Gastrocnemius medialis (tissue), 4 donors: ENCODE measurements around the gene ZDHHC14. TPM values are rescaled to one million over a fixed set of nuclear protein-coding genes. Genes with fewer than 3 reads are reported as not detected.

ENCODE experiments used
- ATAC-seq, 2 donors: fragments of 150-250 bp; one replicate each; pipeline ENCODE4 v1.9.1; 2016
- DNase-seq, 2 donors: peaks; one replicate each; pipeline ENCODE4 v3.0.0-alpha.2; 2019
- H3K27ac ChIP-seq, 4 donors: fragments of 200-600 bp; sonication (generic); 1 replicate in 1 of 4; 2 replicates in 3 of 4; pipeline ENCODE4 v1.5.1; 2016 to 2018; ENCODE audit warnings: mild to moderate bottlenecking in 2 of 4, moderate library complexity in 1 of 4
- H3K27me3 ChIP-seq, 3 donors: fragments of 200-600 bp; sonication (generic) in 2 of 3; 1 replicate in 1 of 3; 2 replicates in 2 of 3; pipeline versions ENCODE4 v1.5.1 to v1.6.0; 2016 to 2019; ENCODE audit warnings: mild to moderate bottlenecking in 1 of 3, moderate library complexity in 1 of 3
- H3K36me3 ChIP-seq, 2 donors: fragments of 200-600 bp; sonication (generic) in 1 of 2; one replicate each; pipeline ENCODE4 v1.5.1; 2017 to 2018
- H3K4me1 ChIP-seq, 2 donors: fragments of 200-600 bp; sonication (generic) in 1 of 2; one replicate each; pipeline ENCODE4 v1.5.1; 2016 to 2017; ENCODE audit warnings: mild to moderate bottlenecking in 2 of 2
- H3K4me3 ChIP-seq, 4 donors: fragments of 200-600 bp; sonication (generic) in 3 of 4; 1 replicate in 1 of 4; 2 replicates in 3 of 4; pipeline ENCODE4 v1.5.1; 2016 to 2019; ENCODE audit warnings: mild to moderate bottlenecking in 2 of 4
- H3K9me3 ChIP-seq, 3 donors: fragments of 200-600 bp; sonication (generic) in 2 of 3; 1 replicate in 1 of 3; 2 replicates in 2 of 3; pipeline ENCODE4 v1.5.1; 2016 to 2019
- POLR2A ChIP-seq, 2 donors: fragments of 450-650 bp; IDR thresholded peaks; one replicate each; pipeline ENCODE4 v1.6.1; 2017; ENCODE audit warnings: antibody characterized with exemption in 2 of 2, mild to moderate bottlenecking in 2 of 2, moderate library complexity in 2 of 2
- in situ Hi-C, 4 donors: fragments of 200-750 bp; cut with MboI; loops; one replicate each; pipeline versions ENCODE4 v1.15.0 to v1.8.0; 2017; ENCODE audit warnings: low sequenced_read_pairs in 4 of 4
- intact Hi-C: fragments of 100-400 bp; cut with DNase I; formaldehyde crosslinking; loops from one replicate; pipeline ENCODE4 v1.15.1; 2023; ENCODE audit warnings: low total_unique reads
- total RNA-seq, 4 donors: library from RNA; depleted of rRNA; stranded (reverse); fragments of >200 nt; gene quantifications; one replicate each; pipeline versions ENCODE4 v1.1.0 to v1.2.3, GENCODE V29; 2016
- TF ChIP-seq, protein P1 (sequence below), 5 experiments: fragments of 450-650 bp in 3 of 5; fragments of 200-600 bp in 2 of 5; sonication (generic) in 2 of 5; IDR thresholded peaks in 4 of 5; conservative IDR thresholded peaks in 1 of 5; 1 replicate in 4 of 5; 2 replicates in 1 of 5; pipeline ENCODE4 v1.5.1; 2016 to 2019; ENCODE audit warnings: antibody characterized with exemption in 5 of 5, mild to moderate bottlenecking in 3 of 5, moderate library complexity in 3 of 5

Gene ZDHHC14
- total RNA-seq, 4 donors from 2014 or later = 3.7 to 7.7 (median 5.9) TPM

DNA sequence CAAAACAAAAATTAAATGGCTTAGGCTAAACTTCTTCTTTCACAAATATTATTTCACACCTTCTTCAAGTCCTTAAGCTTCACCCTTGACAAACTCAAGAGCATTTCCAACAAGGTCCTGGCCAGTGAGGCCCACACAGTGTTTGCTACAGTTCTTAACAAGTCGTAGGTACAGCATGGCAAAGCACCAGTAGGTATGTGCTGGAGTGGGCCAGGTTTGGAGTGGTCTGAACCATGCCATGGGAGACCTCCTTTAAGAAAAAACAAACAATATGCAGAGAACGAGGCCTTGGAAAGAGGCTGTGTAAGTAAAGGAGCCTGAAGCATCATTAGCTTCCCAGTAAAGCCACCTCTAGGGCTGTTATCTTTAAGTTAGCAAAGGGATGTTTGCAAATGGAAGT is 287.7 kb downstream of the ZDHHC14 start:
- peaks cover 0 to 9% of the 10 kb centered on the region in 2 donors for H3K36me3 ChIP-seq
- H3K27ac ChIP-seq = no peak overlapping the region
- intact Hi-C loops = loop anchor here (5.0 to 10.0 kb wide), 2 partner anchors 89 to 206 kb away; no protein-coding TSS in a partner anchor
- no peak for TF ChIP-seq POLR2A (IDR thresholded peaks at IDR 0.05)
- TF ChIP-seq, protein P1, sequence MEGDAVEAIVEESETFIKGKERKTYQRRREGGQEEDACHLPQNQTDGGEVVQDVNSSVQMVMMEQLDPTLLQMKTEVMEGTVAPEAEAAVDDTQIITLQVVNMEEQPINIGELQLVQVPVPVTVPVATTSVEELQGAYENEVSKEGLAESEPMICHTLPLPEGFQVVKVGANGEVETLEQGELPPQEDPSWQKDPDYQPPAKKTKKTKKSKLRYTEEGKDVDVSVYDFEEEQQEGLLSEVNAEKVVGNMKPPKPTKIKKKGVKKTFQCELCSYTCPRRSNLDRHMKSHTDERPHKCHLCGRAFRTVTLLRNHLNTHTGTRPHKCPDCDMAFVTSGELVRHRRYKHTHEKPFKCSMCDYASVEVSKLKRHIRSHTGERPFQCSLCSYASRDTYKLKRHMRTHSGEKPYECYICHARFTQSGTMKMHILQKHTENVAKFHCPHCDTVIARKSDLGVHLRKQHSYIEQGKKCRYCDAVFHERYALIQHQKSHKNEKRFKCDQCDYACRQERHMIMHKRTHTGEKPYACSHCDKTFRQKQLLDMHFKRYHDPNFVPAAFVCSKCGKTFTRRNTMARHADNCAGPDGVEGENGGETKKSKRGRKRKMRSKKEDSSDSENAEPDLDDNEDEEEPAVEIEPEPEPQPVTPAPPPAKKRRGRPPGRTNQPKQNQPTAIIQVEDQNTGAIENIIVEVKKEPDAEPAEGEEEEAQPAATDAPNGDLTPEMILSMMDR (IDR thresholded peaks at IDR 0.05 in 4 of 5, conservative IDR thresholded peaks at IDR 0.05 in 1 of 5) = no peak
- no peaks in the 10 kb centered on the region for H3K27me3 ChIP-seq
- in situ Hi-C loops = loop anchor here in 2 of 4 donors (10.0 kb wide), 1 partner anchor 354 kb away; no protein-coding TSS in a partner anchor
- no peaks in the 10 kb centered on the region for H3K9me3 ChIP-seq
- peaks cover 28 to 31% of the 10 kb centered on the region in 2 donors for H3K4me1 ChIP-seq
- DNase-seq (no peak), ATAC-seq (no peak)
- no peak overlapping the region for H3K4me3 ChIP-seq

DNA sequence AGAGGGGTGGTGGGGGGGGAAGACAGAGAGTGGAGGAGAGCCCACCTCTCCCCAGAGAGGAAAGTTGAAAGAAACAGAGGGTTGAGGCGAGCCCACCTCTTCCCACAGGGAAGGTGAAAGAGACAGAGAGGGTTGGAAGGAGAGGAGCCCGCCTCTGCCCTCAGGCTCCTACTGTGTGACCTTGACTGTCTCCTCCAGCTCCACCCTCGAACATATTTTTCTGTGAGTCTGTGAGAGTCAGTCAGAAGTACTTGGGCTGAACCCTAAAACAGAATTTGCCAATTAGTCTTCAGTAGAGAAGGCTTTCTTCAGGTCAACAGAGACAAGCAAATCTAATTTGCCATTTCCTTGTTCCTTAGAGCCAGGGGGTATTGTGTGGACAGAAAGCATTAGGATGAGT is 288.3 kb downstream of the ZDHHC14 start:
- Histone ChIP-seq H3K27ac (peak overlapping the region; percentile 42 to 75 (median 68)), H3K36me3 (peaks cover 0 to 9% of the 10 kb centered on the region in 2 donors), H3K4me1 (peaks cover 28 to 31% of the 10 kb centered on the region in 2 donors), H3K4me3 (no peak overlapping the region), H3K27me3 (no peaks in the 10 kb centered on the region), H3K9me3 (no peaks in the 10 kb centered on the region)
- ATAC-seq (peak in 1 of 2 donors; percentile 15), DNase-seq (no peak)
- intact Hi-C loops (loop anchor here (5.0 to 10.0 kb wide), 2 partner anchors 88 to 205 kb away; no protein-coding TSS in a partner anchor), in situ Hi-C loops (loop anchor here in 2 of 4 donors (10.0 kb wide), 1 partner anchor 355 kb away; no protein-coding TSS in a partner anchor)
- TF ChIP-seq POLR2A (IDR thresholded peaks at IDR 0.05) = no peak
- TF ChIP-seq, protein P1 (IDR thresholded peaks at IDR 0.05 in 4 of 5, conservative IDR thresholded peaks at IDR 0.05 in 1 of 5) = no peak

DNA sequence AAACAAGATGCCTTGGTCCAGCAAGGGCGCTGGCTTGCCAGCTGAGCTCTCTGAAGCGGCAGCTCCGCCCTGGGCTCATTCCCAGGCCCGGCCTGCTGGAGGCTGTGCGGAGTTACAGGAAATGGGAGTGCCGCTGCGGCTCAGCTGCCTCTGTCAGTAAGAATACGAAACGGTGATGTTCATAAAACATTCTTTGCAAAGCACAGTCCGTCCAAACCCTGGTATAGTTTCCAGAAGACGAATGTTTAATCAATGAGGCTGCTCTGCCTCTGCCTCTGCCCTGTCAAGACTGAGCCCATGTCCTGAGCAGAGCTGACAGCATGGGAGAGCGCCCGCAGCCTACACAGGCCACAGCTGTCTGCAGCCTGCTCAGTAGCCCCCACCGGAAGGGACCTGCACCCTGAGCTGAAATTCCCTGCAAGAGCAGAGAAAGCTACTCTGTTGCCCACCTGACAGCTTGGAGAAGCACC is 288.8 kb downstream of the ZDHHC14 start:
- no peaks in the 10 kb centered on the region for H3K27me3 ChIP-seq
- peak; percentile 77 to 78 for ATAC-seq
- peaks cover 28 to 31% of the 10 kb centered on the region in 2 donors for H3K4me1 ChIP-seq
- intact Hi-C loops = loop anchor here (5.0 to 10.0 kb wide), 2 partner anchors 88 to 205 kb away; no protein-coding TSS in a partner anchor
- H3K36me3 ChIP-seq = peaks cover 0 to 9% of the 10 kb centered on the region in 2 donors
- TF ChIP-seq, protein P1 (IDR thresholded peaks at IDR 0.05 in 4 of 5, conservative IDR thresholded peaks at IDR 0.05 in 1 of 5) = peak in 3 of 5 experiments; percentile 10 to 42 (median 33)
- no peak for TF ChIP-seq POLR2A (IDR thresholded peaks at IDR 0.05)
- H3K4me3 ChIP-seq = peak overlapping the region in 3 of 4 donors; percentile 15 to 36 (median 33)
- peak; percentile 66 to 76 for DNase-seq
- in situ Hi-C loops = loop anchor here in 2 of 4 donors (10.0 kb wide), 1 partner anchor 355 kb away; no protein-coding TSS in a partner anchor
- no peaks in the 10 kb centered on the region for H3K9me3 ChIP-seq
- H3K27ac ChIP-seq = peak overlapping the region; percentile 42 to 75 (median 68)

DNA sequence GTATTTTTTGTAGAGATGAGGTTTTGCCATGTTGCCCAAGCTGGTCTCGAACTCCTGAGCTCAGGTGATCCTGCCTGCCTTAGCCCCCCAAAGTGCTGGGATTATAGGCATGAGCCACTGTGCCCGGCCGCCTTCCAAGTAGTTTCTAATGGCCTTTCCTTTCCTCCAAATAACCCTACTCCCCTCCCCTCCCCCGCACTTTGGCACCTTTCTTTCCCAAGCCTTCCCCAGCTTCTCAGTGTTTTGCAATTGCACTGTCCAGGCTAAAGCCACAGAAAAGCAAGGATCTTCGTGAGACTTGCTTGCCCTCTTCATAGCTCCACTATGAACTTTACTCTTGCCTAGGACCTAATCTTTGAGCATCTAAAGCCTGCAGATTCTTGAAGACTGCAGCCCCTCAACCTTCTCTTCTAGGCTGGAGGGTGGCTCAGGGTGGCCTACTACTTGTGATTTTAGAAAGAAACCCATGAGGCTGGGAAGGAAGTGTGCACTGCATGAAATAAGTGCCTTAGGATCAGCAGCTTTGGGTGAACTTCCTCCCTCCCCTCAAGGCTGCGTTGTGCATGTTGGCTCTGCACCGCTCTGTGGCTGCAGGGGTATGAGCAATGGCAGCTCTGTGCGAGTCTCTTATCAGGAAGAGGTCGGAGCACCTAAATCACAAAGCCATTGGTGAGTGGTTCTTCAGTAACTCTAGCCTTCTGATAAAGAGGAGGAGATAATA is 289.6 kb downstream of the ZDHHC14 start:
- H3K4me3 ChIP-seq = no peak overlapping the region
- in situ Hi-C loops (no loop called here), intact Hi-C loops (no loop called here)
- ATAC-seq = no peak
- H3K9me3 ChIP-seq = no peaks in the 10 kb centered on the region
- peak overlapping the region; percentile 42 to 75 (median 68) for H3K27ac ChIP-seq
- peaks cover 28 to 31% of the 10 kb centered on the region in 2 donors for H3K4me1 ChIP-seq
- TF ChIP-seq POLR2A (IDR thresholded peaks at IDR 0.05) = no peak
- TF ChIP-seq, protein P1 (IDR thresholded peaks at IDR 0.05 in 4 of 5, conservative IDR thresholded peaks at IDR 0.05 in 1 of 5) = no peak
- peaks cover 0 to 9% of the 10 kb centered on the region in 2 donors for H3K36me3 ChIP-seq
- no peaks in the 10 kb centered on the region for H3K27me3 ChIP-seq
- DNase-seq = peak in 1 of 2 donors; percentile 30
